Measurements from ENCODE around the gene TUBB4A.

GRCh38 chr19:6501740-6502648 lies at the start of gene TUBB4A:
- no peak for TF ChIP-seq EZH2 (IDR thresholded peaks at IDR 0.05; ENCODE audit: low read length, missing control alignments)
- TF ChIP-seq, protein P1, sequence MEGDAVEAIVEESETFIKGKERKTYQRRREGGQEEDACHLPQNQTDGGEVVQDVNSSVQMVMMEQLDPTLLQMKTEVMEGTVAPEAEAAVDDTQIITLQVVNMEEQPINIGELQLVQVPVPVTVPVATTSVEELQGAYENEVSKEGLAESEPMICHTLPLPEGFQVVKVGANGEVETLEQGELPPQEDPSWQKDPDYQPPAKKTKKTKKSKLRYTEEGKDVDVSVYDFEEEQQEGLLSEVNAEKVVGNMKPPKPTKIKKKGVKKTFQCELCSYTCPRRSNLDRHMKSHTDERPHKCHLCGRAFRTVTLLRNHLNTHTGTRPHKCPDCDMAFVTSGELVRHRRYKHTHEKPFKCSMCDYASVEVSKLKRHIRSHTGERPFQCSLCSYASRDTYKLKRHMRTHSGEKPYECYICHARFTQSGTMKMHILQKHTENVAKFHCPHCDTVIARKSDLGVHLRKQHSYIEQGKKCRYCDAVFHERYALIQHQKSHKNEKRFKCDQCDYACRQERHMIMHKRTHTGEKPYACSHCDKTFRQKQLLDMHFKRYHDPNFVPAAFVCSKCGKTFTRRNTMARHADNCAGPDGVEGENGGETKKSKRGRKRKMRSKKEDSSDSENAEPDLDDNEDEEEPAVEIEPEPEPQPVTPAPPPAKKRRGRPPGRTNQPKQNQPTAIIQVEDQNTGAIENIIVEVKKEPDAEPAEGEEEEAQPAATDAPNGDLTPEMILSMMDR (conservative IDR thresholded peaks at IDR 0.05 in 1 of 2, IDR thresholded peaks at IDR 0.05 in 1 of 2; ENCODE audit: low read depth in 1 of 2, low read length in 2 of 2), result no peak

All from fibroblast of lung (primary cell).